Heart left ventricle (tissue), 16 donors: ENCODE measurements around the gene MOGAT2. TPM values are rescaled to one million over a fixed set of nuclear protein-coding genes. Genes with fewer than 3 reads are reported as not detected.

ENCODE experiments used
- ATAC-seq, 4 donors: fragments of 200-7000 bp; cut with Tn5 transposase; one replicate each; pipeline ENCODE4 v1.9.1; 2020 to 2022; ENCODE audit warnings: moderate library complexity in 4 of 4, mild to moderate bottlenecking in 3 of 4, moderate number of reproducible peaks in 1 of 4
- DNase-seq, 5 donors: peaks; one replicate each; pipeline ENCODE4 v3.0.0-alpha.2; 2020
- H3K27ac ChIP-seq, 12 donors: fragments of 200-600 bp; sonication (generic) in 4 of 12; one replicate each; pipeline versions ENCODE4 v1.5.0 to v1.8.0; 2016 to 2022; ENCODE audit warnings: mild to moderate bottlenecking in 2 of 12
- H3K27me3 ChIP-seq, 9 donors: fragments of 200-600 bp; sonication (generic) in 2 of 9; one replicate each; pipeline versions ENCODE4 v1.5.1 to v1.8.0; 2016 to 2022; ENCODE audit warnings: mild to moderate bottlenecking in 3 of 9
- H3K36me3 ChIP-seq, 9 donors: fragments of 200-600 bp; sonication (generic) in 2 of 9; one replicate each; pipeline versions ENCODE4 v1.5.0 to v1.8.0; 2018 to 2022; ENCODE audit warnings: mild to moderate bottlenecking in 2 of 9
- H3K4me1 ChIP-seq, 12 donors: fragments of 200-600 bp; sonication (generic) in 4 of 12; one replicate each; pipeline versions ENCODE4 v1.5.0 to v1.8.0; 2016 to 2022; ENCODE audit warnings: mild to moderate bottlenecking in 3 of 12
- H3K4me3 ChIP-seq, 12 donors: fragments of 200-600 bp; sonication (generic) in 4 of 12; one replicate each; pipeline versions ENCODE4 v1.5.0 to v1.8.0; 2017 to 2022; ENCODE audit warnings: mild to moderate bottlenecking in 9 of 12, moderate library complexity in 4 of 12
- H3K9me3 ChIP-seq, 12 donors: fragments of 200-600 bp; sonication (generic) in 4 of 12; one replicate each; pipeline versions ENCODE4 v1.5.0 to v1.8.0; 2016 to 2022; ENCODE audit warnings: mild to moderate bottlenecking in 1 of 12
- POLR2A ChIP-seq, 2 donors: fragments of 450-650 bp; IDR thresholded peaks; one replicate each; pipeline ENCODE4 v1.6.1; 2017; ENCODE audit warnings: antibody characterized with exemption in 2 of 2, mild to moderate bottlenecking in 2 of 2, moderate library complexity in 2 of 2
- WGBS, 4 donors: extraction: QIAGEN DNeasy Blood & Tissue Kit in 2 of 4; methylation state at CpG; one replicate each; pipeline versions ENCODE4 v1.1.5 to v1.1.7; 2013 to 2018; 5-methylcytosine and 5-hydroxymethylcytosine counted together
- intact Hi-C, 10 donors: fragments of 100-400 bp; cut with DNase I; formaldehyde crosslinking; loops; one replicate each; pipeline versions ENCODE4 v1.11.1 to v1.14.2; 2022
- long read RNA-seq, 3 donors: library from polyadenylated mRNA; unstranded; transcript quantifications; one replicate each; pipeline ENCODE4 v2.0.0, GENCODE V29; 2020 to 2021
- polyA plus RNA-seq, 2 donors: library from polyadenylated mRNA; stranded (reverse); fragments of 200-250 nt; gene quantifications; one replicate each; pipeline ENCODE4 v1.2.3, GENCODE V29; 2013
- total RNA-seq, 9 donors: library from RNA; depleted of rRNA in 2 of 9; stranded (reverse); fragments of >200 nt in 2 of 9; fragmentation: NEBNext Ultra II Directional in 3 of 9; extraction: Animal tissue kit (Norgen Biotek cat#: 25700) in 3 of 9; gene quantifications; one replicate each; pipeline versions ENCODE4 v1.1.0 to v1.2.4, GENCODE V29; 2016 to 2023
- TF ChIP-seq, protein P1 (sequence below), 12 donors: fragments of 200-600 bp; sonication (generic) in 4 of 12; IDR thresholded peaks; one replicate each; pipeline versions ENCODE4 v1.5.0 to v1.8.0; 2018 to 2022; ENCODE audit warnings: antibody characterized with exemption in 12 of 12, mild to moderate bottlenecking in 5 of 12
- donor health status: ischemic (EF 13 %, LVEDD 7.1; RV severe dilation, severe dysfunction).
- donor health status: healthy with polysubstance abuse.
- donor health status: DM: no; HTN: yes; CAD: no.
- donor health status: DM: no; HTN: no; CAD: no.
- donor health status: ischemic (EF 25% LVEDD 6.9; RV normal size, moderate dysfunction).
- donor health status: ischemic (EF 25% LVEDD 5.7; RV mildly dilated, moderate dysfunction).
- donor health status: healthy.
- donor health status: DM: yes; HTN: yes; CAD: no.
- donor health status: ischemic (EF 35%, LVEDD 5.7; RV mildly dilated, moderate dysfunction).
- donor health status: nonischemic (EF 11% LVEDD 7.7; RV severe dilation, severe dysfunction).
- donor health status: DM: yes; HTN: yes; CAD: no.
- donor health status: PGD.
- donor health status: ischemic (EF 29% LVEDD 5.4; RV normal size, mild dysfunction).
- donor health status: nonischemic (EF 23%, LVEDD 6.1; RV moderate dilation, normal function).

MOGAT2 gene
- under 1 TPM in 3 of 9 donors, not detected in 6; 0.20 to 0.27 (median 0.25) TPM for total RNA-seq
- polyA plus RNA-seq = under 1 TPM in 1 of 2 donors, not detected in 1; 0.04 TPM
- long read RNA-seq, donor 1 = 0 reads
- long read RNA-seq, donor 2 = 0 reads
- long read RNA-seq, donor 3 = 0 reads

DNA sequence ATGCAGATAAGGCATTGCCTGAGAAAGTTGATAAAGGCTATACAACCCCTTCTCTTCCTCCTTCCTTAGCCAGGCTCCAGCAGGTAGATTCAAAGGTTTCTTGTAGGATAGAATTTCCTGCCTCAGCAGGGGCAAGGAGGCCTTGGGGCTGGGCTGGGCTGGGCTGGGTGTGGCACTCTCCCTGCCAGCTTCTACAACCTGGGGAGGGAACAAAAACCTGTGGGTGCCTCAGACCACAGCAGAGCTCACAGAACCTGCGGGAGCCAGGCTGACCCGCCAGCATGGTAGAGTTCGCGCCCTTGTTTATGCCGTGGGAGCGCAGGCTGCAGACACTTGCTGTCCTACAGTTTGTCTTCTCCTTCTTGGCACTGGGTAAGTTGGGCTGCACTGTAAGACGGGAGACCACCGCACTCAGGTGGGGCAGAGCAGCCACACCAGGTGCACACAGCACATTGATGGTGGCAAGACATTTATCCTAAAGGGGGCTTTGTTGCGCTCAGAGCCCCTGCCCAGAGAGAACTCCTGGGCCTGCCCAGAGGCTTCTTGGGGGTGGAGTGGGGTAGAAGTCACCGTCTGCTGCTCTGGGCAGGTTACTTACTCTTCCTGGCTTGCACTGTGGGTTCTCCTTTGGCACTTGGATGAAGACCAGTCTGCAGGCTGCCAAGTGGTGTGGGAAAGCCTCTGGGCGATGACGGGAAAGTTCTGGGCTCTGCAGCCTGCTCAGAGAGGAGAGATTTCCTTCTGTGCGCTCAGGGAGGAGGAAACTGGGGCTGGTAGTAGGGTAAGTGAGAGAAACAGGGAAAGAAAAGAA, at the start of gene MOGAT2:
TSS of gene MOGAT2 (plus strand) at position 231 of the 811 bp plus-strand sequence. CDS start at position 282, 51 bp downstream.
- TF ChIP-seq, protein P1, sequence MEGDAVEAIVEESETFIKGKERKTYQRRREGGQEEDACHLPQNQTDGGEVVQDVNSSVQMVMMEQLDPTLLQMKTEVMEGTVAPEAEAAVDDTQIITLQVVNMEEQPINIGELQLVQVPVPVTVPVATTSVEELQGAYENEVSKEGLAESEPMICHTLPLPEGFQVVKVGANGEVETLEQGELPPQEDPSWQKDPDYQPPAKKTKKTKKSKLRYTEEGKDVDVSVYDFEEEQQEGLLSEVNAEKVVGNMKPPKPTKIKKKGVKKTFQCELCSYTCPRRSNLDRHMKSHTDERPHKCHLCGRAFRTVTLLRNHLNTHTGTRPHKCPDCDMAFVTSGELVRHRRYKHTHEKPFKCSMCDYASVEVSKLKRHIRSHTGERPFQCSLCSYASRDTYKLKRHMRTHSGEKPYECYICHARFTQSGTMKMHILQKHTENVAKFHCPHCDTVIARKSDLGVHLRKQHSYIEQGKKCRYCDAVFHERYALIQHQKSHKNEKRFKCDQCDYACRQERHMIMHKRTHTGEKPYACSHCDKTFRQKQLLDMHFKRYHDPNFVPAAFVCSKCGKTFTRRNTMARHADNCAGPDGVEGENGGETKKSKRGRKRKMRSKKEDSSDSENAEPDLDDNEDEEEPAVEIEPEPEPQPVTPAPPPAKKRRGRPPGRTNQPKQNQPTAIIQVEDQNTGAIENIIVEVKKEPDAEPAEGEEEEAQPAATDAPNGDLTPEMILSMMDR (IDR thresholded peaks at IDR 0.05) = no peak
- TF ChIP-seq POLR2A (IDR thresholded peaks at IDR 0.05) = no peak
- DNase-seq (peak in 3 of 5 donors; percentile 53 to 65 (median 55)), ATAC-seq (peak; percentile 67 to 78 (median 70))
- Histone ChIP-seq H3K27me3 (no peaks in the 10 kb centered on the region), H3K27ac (no peak within 1 kb of the TSS), H3K9me3 (no peaks in the 10 kb centered on the region), H3K36me3 (no peaks in the 10 kb centered on the region), H3K4me3 (no peak within 1 kb of the TSS), H3K4me1 (peaks cover 0 to 13% (median 0%) of the 10 kb centered on the region in 12 donors)
- WGBS, 4 donors = 71 to 80% (median 77%) methylated on average over 11 to 13 of the region's 13 CpGs
- intact Hi-C loops = loop anchor here in 4 of 10 donors (5.0 to 10.0 kb wide), 3 partner anchors 47 to 597 kb away; partner anchors contain the start of gene DGAT2 (in 1 of the 4)

DNA sequence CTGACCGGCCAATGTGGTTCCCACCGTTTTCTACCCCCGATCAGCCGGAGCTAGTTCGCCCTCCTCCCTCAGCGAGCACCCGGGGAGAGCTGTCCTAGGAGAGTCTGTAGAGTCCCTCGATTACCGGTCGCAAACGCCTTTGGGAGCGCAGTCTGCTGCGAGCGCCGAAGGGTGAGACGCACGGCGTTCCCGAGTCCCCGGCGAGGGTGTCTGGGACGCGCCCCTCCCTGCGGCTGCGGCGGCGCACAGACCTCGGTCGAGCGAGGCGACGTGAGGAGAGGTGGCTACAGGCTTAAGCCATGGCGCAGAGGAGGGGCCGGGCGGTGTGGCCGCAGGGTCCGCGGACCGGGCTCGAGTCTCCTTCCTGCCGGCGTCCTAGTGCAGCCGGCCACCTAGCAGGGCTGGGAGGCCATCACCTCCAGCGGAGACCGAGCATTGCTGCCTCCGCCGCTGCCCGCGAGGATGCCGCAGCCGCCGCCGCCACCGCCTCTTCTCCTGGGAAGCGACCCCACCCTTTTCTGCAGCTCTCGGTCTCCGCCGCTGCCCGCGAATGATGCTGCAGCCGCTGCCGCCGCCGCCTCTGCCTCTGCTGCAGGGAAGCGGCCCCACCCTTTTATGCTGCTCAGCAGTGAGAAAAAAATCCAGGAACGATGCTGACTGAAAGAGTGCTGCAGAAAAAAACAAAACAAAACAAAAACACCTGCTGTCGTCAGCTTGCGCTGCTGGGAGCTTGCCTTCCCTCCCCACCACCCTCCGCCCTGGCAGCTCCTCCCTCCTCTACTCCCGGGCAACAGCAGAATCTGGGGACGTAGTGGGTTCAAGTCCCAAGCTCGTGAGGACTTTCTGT, 49.0 kb upstream of the MOGAT2 start, which contains the start of gene MAP6:
TSS of gene MAP6 (minus strand) at position 588 of the 847 bp plus-strand sequence. CDS start 669 bp downstream, outside the sequence.
- TF ChIP-seq, protein P1 (IDR thresholded peaks at IDR 0.05) = no peak
- no peak for TF ChIP-seq POLR2A (IDR thresholded peaks at IDR 0.05)
- Histone ChIP-seq H3K27ac (peak within 1 kb of the TSS in 7 of 12 donors; percentile 11 to 76 (median 55)), H3K27me3 (peaks cover 0 to 62% (median 3%) of the 10 kb centered on the region in 9 donors), H3K36me3 (no peaks in the 10 kb centered on the region), H3K4me1 (peaks cover 3 to 24% (median 12%) of the 10 kb centered on the region in 12 donors), H3K9me3 (no peaks in the 10 kb centered on the region), H3K4me3 (peak within 1 kb of the TSS; percentile 41 to 82 (median 65))
- 2 to 4% (median 3%) methylated on average over 34 to 72 of the region's 72 CpGs for WGBS, 4 donors
- ATAC-seq (peak in 3 of 4 donors; percentile 45 to 49 (median 47)), DNase-seq (peak; percentile 21 to 67 (median 29))
- intact Hi-C loops = loop anchor here in 2 of 10 donors (5.0 kb wide), 2 partner anchors 76 to 121 kb away; no protein-coding TSS in a partner anchor

DNA sequence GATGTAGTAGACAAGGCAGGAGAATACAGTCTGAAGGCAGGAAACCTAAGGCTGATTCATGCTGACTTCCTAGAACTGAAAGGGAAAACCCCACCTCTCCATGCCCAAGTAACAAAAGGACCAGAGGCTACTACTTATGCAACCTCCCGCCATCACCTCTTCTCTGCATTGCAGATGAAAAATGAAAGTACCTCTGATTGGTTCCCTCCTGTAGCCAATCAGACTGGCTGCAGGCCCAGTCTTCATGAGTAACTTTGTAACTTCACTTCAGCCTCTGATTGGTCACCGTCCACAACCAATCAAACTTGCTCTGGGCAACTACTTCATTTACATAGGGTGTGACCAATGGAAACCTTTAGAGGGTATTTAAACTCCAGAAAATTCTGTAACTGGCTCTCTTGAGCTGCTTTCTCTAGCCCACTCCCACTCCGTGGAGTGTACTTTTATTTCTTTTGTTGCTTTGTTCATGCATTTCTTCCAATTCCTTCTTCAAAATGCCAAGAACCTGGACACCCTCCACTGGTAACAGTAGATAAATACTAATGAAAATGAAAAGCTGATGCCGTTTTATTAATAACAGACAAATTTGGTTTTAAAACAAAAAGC, 43.6 kb upstream of the MOGAT2 start:
- TF ChIP-seq POLR2A (IDR thresholded peaks at IDR 0.05) = no peak
- TF ChIP-seq, protein P1 (IDR thresholded peaks at IDR 0.05) = no peak
- no peak overlapping the region for H3K4me3 ChIP-seq
- DNase-seq (no peak), ATAC-seq (no peak)
- H3K27ac ChIP-seq = no peak overlapping the region
- no peaks in the 10 kb centered on the region for H3K36me3 ChIP-seq
- WGBS, 4 donors = 88 to 93% (median 91%) methylated on average over 4 of the region's 4 CpGs
- peaks cover 0 to under 1% (median 0%) of the 10 kb centered on the region in 12 donors for H3K4me1 ChIP-seq
- H3K27me3 ChIP-seq = peaks cover 0 to 24% (median 3%) of the 10 kb centered on the region in 9 donors
- no peaks in the 10 kb centered on the region for H3K9me3 ChIP-seq
- intact Hi-C loops = no loop called here
